Activated naive CD4-positive, alpha-beta T cell treated with anti-CD3 and anti-CD28 coated beads for 36 hours (primary cell): ENCODE results near the gene MBOAT1. TPM values are rescaled to one million over a fixed set of nuclear protein-coding genes. Genes with fewer than 3 reads are reported as not detected.

ENCODE experiments used
- CTCF ChIA-PET: fragments of 350-600 bp; sonication (Branson Sonifier 250); formaldehyde crosslinking; loops from one replicate; lab custom pipeline; 2021; ENCODE audit warnings: antibody characterized with exemption; lab: Charles Lee
- DNase-seq: peaks from one replicate; pipeline ENCODE4 v3.0.0-alpha.2; 2020
- H3K27ac Mint-ChIP-seq: one replicate; pipeline ENCODE4 v1.8.0; 2021; ENCODE audit warnings: mild to moderate bottlenecking, mixed read lengths
- H3K27me3 Mint-ChIP-seq: one replicate; pipeline ENCODE4 v1.8.0; 2021; ENCODE audit warnings: low read depth, mixed read lengths
- H3K36me3 Mint-ChIP-seq: one replicate; pipeline ENCODE4 v1.8.0; 2021; ENCODE audit warnings: low read depth, mixed read lengths
- H3K4me1 Mint-ChIP-seq: one replicate; pipeline ENCODE4 v1.8.0; 2021; ENCODE audit warnings: low read depth, mixed read lengths
- H3K4me3 Mint-ChIP-seq: one replicate; pipeline ENCODE4 v1.8.0; 2021; ENCODE audit warnings: mild to moderate bottlenecking, moderate library complexity, mixed read lengths
- H3K9me3 Mint-ChIP-seq: one replicate; pipeline ENCODE4 v1.8.0; 2021; ENCODE audit warnings: mixed read lengths
- intact Hi-C: fragments of 100-400 bp; cut with micrococcal nuclease; formaldehyde crosslinking; loops from one replicate; pipeline ENCODE4 v1.15.1; 2023
- total RNA-seq, 2 experiments: library from RNA; stranded (reverse); gene quantifications; one replicate each; pipeline ENCODE4 v1.2.3, GENCODE V29; 2021

The MBOAT1 gene
- total RNA-seq, 2 experiments from 2014 or later: 6.3 to 7.3 TPM

DNA sequence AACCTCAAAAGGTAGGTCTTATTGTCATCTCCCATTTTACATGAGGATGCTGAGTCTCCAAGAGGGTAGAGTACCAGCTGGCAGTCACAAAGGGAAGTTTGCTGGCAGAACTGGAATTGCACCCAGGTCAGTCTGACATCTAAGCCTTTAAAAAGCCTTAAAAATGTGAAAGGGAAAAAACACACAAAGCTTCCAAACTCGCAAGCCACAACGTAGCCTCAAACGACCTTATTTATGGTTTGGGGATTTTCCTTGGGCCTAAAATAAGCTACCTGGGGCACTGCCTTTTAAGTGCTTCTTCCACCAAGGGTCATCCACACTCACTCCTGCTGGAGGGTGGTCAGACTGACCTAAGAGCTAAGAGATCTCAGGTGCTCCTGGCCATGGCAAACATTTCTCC lies 2.1 kb downstream of the MBOAT1 start:
- intact Hi-C loops: loop anchor here (5.0 kb wide), 4 partner anchors 38 to 1387 kb away; no protein-coding TSS in a partner anchor
- no peak overlapping the region for H3K27ac Mint-ChIP-seq
- peaks cover 53% of the 10 kb centered on the region for H3K4me1 Mint-ChIP-seq
- H3K4me3 Mint-ChIP-seq: no peak overlapping the region
- DNase-seq: no peak
- H3K27me3 Mint-ChIP-seq: no peaks in the 10 kb centered on the region
- H3K9me3 Mint-ChIP-seq: no peaks in the 10 kb centered on the region
- CTCF ChIA-PET: no interaction called here
- no peaks in the 10 kb centered on the region for H3K36me3 Mint-ChIP-seq

DNA sequence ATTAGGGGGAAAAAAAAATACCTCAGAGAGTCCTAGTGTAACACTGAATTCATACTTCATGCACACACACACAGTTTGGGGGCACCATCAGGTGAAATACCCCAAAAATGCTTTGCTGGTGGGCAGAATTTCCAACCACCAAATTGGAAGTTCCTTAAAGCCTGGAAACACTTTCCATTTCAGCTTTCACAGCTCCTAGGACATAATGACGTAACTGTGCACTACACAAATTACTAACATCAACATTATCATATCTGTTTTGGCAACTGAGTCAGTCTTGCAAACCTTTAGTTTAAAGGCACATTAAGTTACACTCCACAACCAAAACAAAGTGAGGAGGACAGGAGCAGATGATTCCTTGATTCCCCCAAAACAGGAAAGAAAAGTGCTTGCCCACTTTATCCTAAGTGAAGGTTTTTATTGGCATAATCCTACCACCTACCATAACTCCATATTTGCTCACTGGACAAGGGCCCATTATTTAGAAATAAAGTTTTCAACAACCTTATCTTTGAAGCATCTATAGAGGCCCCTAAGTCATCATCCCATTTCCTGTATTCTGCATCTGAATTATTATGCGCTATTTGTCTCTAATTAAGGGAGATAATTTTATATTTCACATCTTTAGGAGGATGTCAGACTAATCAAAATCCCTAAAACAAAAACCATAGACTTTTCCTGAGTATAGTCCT lies 3.4 kb downstream of the MBOAT1 start:
- intact Hi-C loops: loop anchor here (10.0 kb wide), 1 partner anchor 1856 kb away; no protein-coding TSS in a partner anchor
- CTCF ChIA-PET: no interaction called here
- no peak overlapping the region for H3K27ac Mint-ChIP-seq
- H3K36me3 Mint-ChIP-seq: no peaks in the 10 kb centered on the region
- no peak for DNase-seq
- H3K9me3 Mint-ChIP-seq: no peaks in the 10 kb centered on the region
- no peaks in the 10 kb centered on the region for H3K27me3 Mint-ChIP-seq
- peaks cover 59% of the 10 kb centered on the region for H3K4me1 Mint-ChIP-seq
- H3K4me3 Mint-ChIP-seq: no peak overlapping the region

DNA sequence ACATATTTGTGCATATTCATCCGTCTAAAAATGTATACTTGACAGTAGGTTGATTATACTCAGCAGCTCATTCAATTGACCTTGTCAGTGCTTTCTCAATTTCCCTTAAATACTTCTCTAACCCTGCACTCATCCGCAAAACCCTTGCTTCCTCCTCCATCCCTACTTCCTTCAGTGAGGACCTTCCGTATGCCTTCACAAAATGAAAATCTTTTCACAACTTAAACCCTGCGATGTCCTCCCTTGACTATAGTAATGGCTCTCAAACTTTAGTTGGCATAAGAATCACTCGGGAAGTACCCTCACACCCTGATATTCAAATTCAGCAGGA lies 5.2 kb downstream of the MBOAT1 start:
- Mint-ChIP-seq H3K4me1 (peaks cover 57% of the 10 kb centered on the region), H3K27me3 (no peaks in the 10 kb centered on the region), H3K4me3 (peak overlapping the region; percentile 69), H3K27ac (peak overlapping the region; percentile 81), H3K9me3 (no peaks in the 10 kb centered on the region), H3K36me3 (no peaks in the 10 kb centered on the region)
- CTCF ChIA-PET: no interaction called here
- intact Hi-C loops: loop anchor here (10.0 kb wide), 1 partner anchor 1858 kb away; no protein-coding TSS in a partner anchor
- no peak for DNase-seq

DNA sequence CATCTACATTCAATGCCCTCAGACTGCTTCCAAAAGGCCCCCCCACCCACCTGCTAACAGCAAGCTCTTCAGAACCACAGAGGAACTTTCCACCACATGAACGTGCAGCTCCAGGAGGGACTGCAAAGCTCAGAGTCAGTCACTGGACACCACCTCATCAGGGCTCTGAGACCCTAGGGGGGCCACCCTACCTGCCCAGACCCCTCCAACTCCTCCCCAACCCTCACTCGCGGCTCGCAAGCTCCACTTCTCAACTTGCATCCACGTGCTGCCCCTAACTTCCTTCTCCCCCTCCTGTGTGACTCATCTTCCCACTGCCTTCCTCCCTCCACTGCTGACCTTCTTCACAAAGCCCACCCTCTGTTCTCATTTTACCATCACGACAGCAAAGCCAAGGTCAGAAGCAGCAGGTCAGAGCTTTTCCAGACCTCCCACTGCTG lies 6.5 kb downstream of the MBOAT1 start:
- H3K27me3 Mint-ChIP-seq: no peaks in the 10 kb centered on the region
- H3K4me1 Mint-ChIP-seq: peaks cover 54% of the 10 kb centered on the region
- no peaks in the 10 kb centered on the region for H3K9me3 Mint-ChIP-seq
- no peaks in the 10 kb centered on the region for H3K36me3 Mint-ChIP-seq
- DNase-seq: no peak
- intact Hi-C loops: loop anchor here (10.0 kb wide), 1 partner anchor 1859 kb away; no protein-coding TSS in a partner anchor
- CTCF ChIA-PET: no interaction called here
- peak overlapping the region; percentile 47 for H3K27ac Mint-ChIP-seq
- H3K4me3 Mint-ChIP-seq: no peak overlapping the region

DNA sequence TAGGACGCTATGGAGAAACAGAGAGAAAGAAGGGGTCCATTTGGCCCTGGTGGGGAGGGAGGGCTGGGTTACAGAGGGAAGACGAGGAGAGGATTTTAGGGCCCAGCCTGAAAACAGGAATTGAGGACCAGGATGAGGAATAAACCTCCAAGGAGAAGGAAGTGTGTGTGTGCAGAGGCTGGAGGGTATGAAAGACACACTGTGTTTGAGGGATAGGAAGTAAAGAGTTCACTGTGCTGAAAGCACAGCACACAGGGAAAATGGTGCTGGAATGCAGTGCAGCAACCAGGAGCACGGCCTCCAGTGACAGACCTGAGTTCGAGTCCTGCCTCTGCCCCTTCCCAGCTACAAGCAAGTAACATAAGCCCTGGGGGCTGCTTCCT lies 7.8 kb downstream of the MBOAT1 start:
- DNase-seq: no peak
- CTCF ChIA-PET: no interaction called here
- no peak overlapping the region for H3K27ac Mint-ChIP-seq
- H3K4me3 Mint-ChIP-seq: no peak overlapping the region
- H3K4me1 Mint-ChIP-seq: peaks cover 47% of the 10 kb centered on the region
- H3K36me3 Mint-ChIP-seq: no peaks in the 10 kb centered on the region
- no peaks in the 10 kb centered on the region for H3K9me3 Mint-ChIP-seq
- intact Hi-C loops: loop anchor here (10.0 kb wide), 1 partner anchor 1860 kb away; no protein-coding TSS in a partner anchor
- H3K27me3 Mint-ChIP-seq: no peaks in the 10 kb centered on the region

DNA sequence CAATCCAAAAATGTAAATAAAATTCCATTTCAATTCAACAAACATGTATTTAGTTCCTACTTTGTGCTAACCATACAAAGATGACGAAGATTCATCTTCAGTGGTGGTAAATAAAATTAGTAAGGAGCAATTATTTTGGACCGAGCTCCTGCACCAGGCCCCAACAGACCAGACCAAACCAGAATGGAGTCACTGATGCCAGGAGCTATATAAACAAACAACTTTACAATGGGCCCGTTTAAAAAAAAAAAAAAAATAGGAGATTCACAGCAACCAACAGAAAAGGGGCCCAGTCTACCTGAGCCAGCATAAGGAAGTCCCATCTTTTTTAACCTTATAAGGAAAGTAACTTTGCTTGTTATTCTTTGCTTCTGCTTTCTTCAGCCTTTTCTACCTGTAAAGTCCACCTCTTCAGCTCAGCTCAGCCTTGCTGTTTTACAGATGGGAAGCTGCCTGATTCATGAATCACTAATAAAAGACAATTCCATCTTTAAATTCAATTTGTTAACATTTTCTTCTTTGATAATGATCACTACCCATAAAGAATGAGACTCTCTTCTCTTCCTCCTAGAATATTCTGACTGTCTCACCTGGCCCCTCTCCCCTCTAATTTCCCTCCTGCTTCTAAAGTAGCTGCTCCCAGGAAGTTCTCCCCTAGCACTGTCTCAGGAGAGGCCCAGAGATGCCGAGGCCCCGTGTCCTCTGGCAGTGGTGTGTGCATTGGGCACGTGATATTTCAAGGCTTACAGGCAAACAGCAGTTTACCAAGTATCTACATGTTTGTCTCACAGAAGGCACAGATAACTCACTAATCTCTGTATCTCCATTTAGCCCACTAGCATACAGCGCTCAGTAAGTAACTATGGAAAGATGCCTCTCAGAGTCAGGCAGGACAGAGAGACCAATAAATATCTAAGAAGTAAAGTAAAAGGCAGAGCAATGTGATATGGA lies 8.4 kb downstream of the MBOAT1 start:
- CTCF ChIA-PET: no interaction called here
- no peaks in the 10 kb centered on the region for H3K27me3 Mint-ChIP-seq
- no peak overlapping the region for H3K4me3 Mint-ChIP-seq
- H3K4me1 Mint-ChIP-seq: peaks cover 43% of the 10 kb centered on the region
- H3K27ac Mint-ChIP-seq: no peak overlapping the region
- no peaks in the 10 kb centered on the region for H3K9me3 Mint-ChIP-seq
- H3K36me3 Mint-ChIP-seq: no peaks in the 10 kb centered on the region
- DNase-seq: no peak
- intact Hi-C loops: loop anchor here (2.0 to 10.0 kb wide), 3 partner anchors 63 to 1861 kb away; partner anchors contain the start of gene E2F3

DNA sequence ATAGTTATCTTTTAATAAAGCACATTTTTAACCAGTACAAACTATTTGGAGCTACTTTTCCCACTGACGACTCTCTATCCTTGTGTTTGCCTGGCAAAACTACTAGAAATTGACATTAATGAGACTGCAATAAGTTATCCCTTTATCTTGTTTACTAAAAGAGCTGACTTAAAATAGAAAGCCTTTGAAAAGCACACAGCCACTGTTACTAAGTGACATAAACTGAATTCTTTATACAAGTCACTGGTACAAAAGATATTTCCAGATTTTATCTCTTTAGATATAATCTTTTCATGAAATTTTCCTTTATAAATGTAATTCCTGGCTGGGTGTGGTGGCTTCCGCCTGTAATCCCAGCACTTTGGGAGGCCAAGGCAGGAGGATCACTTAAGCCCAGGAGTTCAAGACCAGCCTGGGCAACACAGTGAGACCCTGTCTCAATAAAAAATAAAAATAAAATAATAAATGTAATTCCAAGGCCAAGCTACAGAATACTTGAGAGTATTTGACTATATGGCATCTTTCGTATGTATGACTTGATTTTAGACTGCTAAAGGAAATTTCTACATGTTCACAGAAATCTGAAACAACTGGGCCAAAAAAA lies 9.5 kb downstream of the MBOAT1 start:
- H3K4me1 Mint-ChIP-seq: peaks cover 38% of the 10 kb centered on the region
- no peak overlapping the region for H3K27ac Mint-ChIP-seq
- H3K36me3 Mint-ChIP-seq: no peaks in the 10 kb centered on the region
- H3K27me3 Mint-ChIP-seq: no peaks in the 10 kb centered on the region
- CTCF ChIA-PET: no interaction called here
- intact Hi-C loops: loop anchor here (1.0 to 10.0 kb wide), 4 partner anchors 10 to 1862 kb away; partner anchors contain the start of genes E2F3 and MBOAT1
- DNase-seq: no peak
- no peaks in the 10 kb centered on the region for H3K9me3 Mint-ChIP-seq
- H3K4me3 Mint-ChIP-seq: no peak overlapping the region

DNA sequence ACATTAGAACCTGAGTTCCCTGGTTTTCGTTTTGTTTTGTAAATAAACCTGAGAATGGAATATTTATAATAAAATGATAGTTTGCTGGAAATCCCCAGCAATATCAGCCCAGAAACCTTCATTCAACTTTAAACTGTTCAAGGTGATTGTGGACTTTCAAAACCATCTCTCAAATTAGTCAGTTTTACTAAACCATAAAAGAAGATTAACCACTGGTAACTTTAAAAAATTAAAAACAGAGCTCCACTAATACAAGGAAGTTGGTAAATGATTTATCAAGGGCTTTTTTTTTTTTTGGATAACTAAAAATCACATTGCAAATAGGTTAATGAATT lies 10.0 kb downstream of the MBOAT1 start:
- H3K4me3 Mint-ChIP-seq: no peak overlapping the region
- intact Hi-C loops: loop anchor here (1.0 to 10.0 kb wide), 4 partner anchors 10 to 1863 kb away; partner anchors contain the start of genes E2F3 and MBOAT1
- H3K27ac Mint-ChIP-seq: no peak overlapping the region
- CTCF ChIA-PET: no interaction called here
- no peaks in the 10 kb centered on the region for H3K9me3 Mint-ChIP-seq
- peaks cover 36% of the 10 kb centered on the region for H3K4me1 Mint-ChIP-seq
- no peaks in the 10 kb centered on the region for H3K36me3 Mint-ChIP-seq
- H3K27me3 Mint-ChIP-seq: no peaks in the 10 kb centered on the region
- DNase-seq: no peak

DNA sequence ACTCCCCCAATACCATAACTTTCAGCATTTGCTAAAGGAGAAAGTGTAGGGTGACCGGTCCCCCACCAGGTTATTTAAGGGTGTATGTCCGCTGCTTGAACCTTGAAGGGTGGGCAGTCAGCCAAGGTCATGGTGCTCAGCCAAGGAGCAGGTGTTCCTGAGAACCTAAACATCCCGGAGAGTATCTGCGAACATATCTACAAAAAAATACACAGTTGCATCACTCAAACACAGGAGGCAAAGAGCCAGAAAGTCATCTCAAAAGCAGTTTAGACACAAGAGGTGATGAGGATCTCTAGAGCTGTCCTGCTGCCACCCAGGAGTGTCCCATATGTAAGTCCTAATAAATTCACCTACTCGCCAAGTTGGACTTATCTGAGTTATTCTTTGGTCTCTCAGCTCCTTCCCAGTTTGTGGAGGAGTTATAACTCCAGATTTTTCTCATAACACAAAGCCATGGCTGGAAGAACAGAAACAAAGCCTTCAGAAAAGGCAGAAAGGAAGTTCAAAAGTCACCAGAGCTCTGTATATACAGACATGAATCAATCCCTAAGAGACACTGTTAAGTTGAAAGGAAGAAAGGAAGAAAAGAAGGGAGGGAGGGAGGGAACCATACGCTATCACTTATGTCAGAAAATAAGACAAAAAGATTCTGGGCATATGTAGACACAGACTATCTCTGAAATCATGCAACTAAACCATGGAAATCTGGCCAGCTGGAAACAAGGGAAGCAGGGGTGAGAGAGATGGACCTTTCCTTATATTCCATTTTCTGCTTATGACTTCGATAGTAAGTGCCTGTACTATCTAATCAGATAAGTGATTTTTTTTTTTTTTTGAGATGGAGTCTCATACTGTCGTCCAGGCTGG lies 11.3 kb downstream of the MBOAT1 start:
- CTCF ChIA-PET: no interaction called here
- Mint-ChIP-seq H3K36me3 (no peaks in the 10 kb centered on the region), H3K27ac (no peak overlapping the region), H3K9me3 (no peaks in the 10 kb centered on the region), H3K4me1 (peaks cover 23% of the 10 kb centered on the region), H3K4me3 (no peak overlapping the region), H3K27me3 (no peaks in the 10 kb centered on the region)
- no peak for DNase-seq
- intact Hi-C loops: loop anchor here (10.0 kb wide), 1 partner anchor 1864 kb away; no protein-coding TSS in a partner anchor

DNA sequence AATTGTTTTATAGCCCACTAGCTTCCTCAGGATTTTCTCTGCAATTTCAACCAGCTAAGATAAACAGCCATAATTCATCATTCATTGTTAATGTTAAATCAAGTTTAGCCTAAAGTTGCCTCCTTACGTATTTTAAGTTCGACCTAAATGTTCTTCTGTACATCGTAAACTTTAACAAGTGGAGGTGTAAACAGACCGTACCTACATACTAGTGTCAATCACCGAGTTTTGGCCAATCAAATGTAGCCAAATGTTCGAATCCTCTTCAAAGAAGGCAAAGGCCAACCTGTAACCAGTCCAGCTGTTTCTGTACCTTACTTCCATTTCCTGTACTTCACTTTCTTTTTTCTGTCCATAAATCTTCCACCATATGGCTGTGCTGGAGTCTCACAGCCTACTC lies 13.5 kb downstream of the MBOAT1 start:
- Mint-ChIP-seq H3K9me3 (no peaks in the 10 kb centered on the region), H3K27me3 (no peaks in the 10 kb centered on the region), H3K4me3 (no peak overlapping the region), H3K36me3 (no peaks in the 10 kb centered on the region), H3K4me1 (peaks cover 9% of the 10 kb centered on the region), H3K27ac (no peak overlapping the region)
- intact Hi-C loops: no loop called here
- no peak for DNase-seq
- CTCF ChIA-PET: no interaction called here

DNA sequence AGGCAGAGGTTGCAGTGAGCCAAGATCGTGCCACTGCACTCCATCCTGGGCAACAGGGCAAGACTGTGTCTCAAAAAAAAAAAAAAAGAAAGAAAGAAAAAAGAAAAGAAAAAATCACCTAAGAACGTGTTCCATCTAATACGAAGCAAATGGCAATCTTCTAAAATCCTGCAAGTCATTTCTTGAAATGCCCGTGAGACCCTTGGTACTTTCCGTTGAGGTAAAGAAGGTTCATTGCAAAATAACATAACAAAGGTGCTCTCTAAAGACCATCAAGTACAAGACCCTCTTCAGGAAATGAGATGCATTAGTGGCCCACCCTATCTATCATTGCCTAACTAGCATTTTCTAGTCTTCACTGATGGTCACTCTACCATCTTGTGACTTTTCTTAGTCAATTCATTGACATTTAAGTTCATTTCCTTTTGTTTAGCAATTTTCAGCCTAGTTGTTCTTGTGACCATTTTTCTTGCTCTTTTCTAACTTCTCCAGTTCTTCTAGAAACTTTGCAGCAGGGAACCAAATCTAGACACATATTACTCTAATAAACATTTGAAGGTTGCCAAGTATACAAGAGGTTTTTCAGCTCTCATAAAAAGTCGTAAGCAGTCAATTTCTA lies 14.0 kb downstream of the MBOAT1 start:
- CTCF ChIA-PET: no interaction called here
- Mint-ChIP-seq H3K4me3 (no peak overlapping the region), H3K36me3 (no peaks in the 10 kb centered on the region), H3K4me1 (peaks cover 8% of the 10 kb centered on the region), H3K27ac (no peak overlapping the region), H3K27me3 (no peaks in the 10 kb centered on the region), H3K9me3 (no peaks in the 10 kb centered on the region)
- DNase-seq: no peak
- intact Hi-C loops: no loop called here
